Fibroblast of skin of back (primary cell): ENCODE data around the gene SPRR2E.
"Not testable (repeated sequence)": the region's sequence is repeated elsewhere in the genome, so short reads cannot be mapped to it uniquely, and the experiment has no call there.

Experiments used
- DNase-seq: peaks from one replicate; pipeline ENCODE4 v3.0.0-alpha.2; 2013

The SPRR2E gene

GRCh38 chr1:153058826-153059784 is 35.2 kb downstream of the SPRR2E start:
- DNase-seq: no peak

DNA sequence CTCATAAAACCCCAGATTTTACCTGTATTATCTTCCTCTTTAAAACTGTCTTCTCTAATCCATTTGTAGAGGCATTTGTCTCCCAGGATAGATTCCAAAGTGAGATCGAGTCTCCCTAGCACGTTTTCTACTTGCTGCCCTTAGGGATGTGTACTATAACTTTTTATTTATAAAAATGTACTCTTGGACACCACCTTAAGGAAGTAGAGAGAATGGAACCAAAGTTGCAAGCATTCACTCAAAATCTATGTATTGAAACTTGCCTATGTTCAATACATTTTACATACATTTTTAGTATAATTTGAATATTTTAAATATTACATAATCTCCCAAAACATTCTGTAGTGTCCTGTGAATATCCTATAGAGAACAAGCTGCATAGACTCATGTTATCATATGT is 36.2 kb downstream of the SPRR2E start:
- no peak for DNase-seq

GRCh38 chr1:153057375-153057774 is 37.0 kb downstream of the SPRR2E start, which contains the start of gene SPRR2A:
Gene SPRR2A, minus strand, starts transcription at chr1:153057512. Its CDS starts 777 bp downstream, at chr1:153056735.
- DNase-seq: no peak

DNA sequence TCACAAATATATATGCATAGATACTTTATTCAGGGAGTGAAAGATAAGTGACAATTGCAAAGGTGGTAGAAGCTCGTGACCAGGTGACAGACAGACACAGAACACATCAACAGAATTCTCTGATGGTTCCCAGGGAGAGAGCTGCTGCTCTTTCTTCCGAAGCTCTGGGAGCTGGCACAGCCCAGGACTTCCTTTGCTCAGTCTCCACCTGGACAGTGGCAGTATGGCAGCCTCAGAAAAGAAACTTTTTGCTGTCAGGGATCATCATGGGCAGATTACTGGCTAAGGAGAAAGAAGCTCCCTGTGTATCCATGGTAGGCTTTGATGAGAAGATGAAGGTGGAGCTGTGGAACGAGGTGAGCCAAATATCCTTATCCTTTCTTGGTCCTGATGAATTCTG is 38.2 kb downstream of the SPRR2E start:
- DNase-seq: not testable (repeated sequence)

- no peak for DNase-seq
These were observed 45.1 kb downstream of the SPRR2E start for GRCh38 chr1:153049211-153049610.
